LNCAP (cell line): ENCODE measurements around the gene MSL1.

Experiments
- CTCF ChIP-seq: fragments of 450-650 bp; IDR thresholded peaks from 2 replicates; pipeline ENCODE4 v1.5.1; 2017; ENCODE audit warnings: mild to moderate bottlenecking

Gene MSL1

GRCh38 chr17:40098846-40099618 is 22.7 kb upstream of the MSL1 start:
- no peak for TF ChIP-seq CTCF

- TF ChIP-seq CTCF = no peak
Measured at GRCh38 chr17:40099619-40100418, 22.0 kb upstream of the MSL1 start.

GRCh38 chr17:40100419-40100668 is 21.4 kb upstream of the MSL1 start, which contains the start of gene NR1D1:
Gene NR1D1, minus strand, starts transcription at chr17:40100589. Its CDS starts 495 bp downstream, at chr17:40100094.
- no peak for TF ChIP-seq CTCF

- TF ChIP-seq CTCF = no peak
Measured at GRCh38 chr17:40100669-40101366, 21.0 kb upstream of the MSL1 start.

- TF ChIP-seq CTCF = no peak
Measured at GRCh38 chr17:40101367-40102210, 20.2 kb upstream of the MSL1 start.

- no peak for TF ChIP-seq CTCF
Measured at GRCh38 chr17:40103071-40103661, 18.6 kb upstream of the MSL1 start.

- no peak for TF ChIP-seq CTCF
Measured at GRCh38 chr17:40103688-40104087, 18.1 kb upstream of the MSL1 start.
